GM19238 (cell line): ENCODE measurements around the gene PEDS1.
"Not testable (repeated sequence)": the region's sequence is repeated elsewhere in the genome, so short reads cannot be mapped to it uniquely, and the experiment has no call there.

Experiments
- DNase-seq: peaks from one replicate; pipeline ENCODE4 v3.0.0; 2011; ENCODE audit warnings: low spot score; ENCODE audit not compliant: insufficient read length

Gene PEDS1

GRCh38 chr20:50153500-50154377 is at the start of gene PEDS1:
TSS of gene PEDS1 (minus strand) at chr20:50153723. CDS start at chr20:50153637, 86 bp downstream.
- peak; percentile 99 for DNase-seq

- DNase-seq, result no peak
Measured at GRCh38 chr20:50202677-50203076, 49.2 kb upstream of the PEDS1 start.

- DNase-seq, result not testable (repeated sequence)
Measured at GRCh38 chr20:50201710-50202109, 48.2 kb upstream of the PEDS1 start.

- DNase-seq, result no peak
Measured at GRCh38 chr20:50200482-50201104, 47.1 kb upstream of the PEDS1 start.

GRCh38 chr20:50199703-50200102 is 46.2 kb upstream of the PEDS1 start:
- DNase-seq, result no peak

- DNase-seq, result no peak
Measured at GRCh38 chr20:50198716-50199115, 45.2 kb upstream of the PEDS1 start.

GRCh38 chr20:50198180-50198666 is 44.7 kb upstream of the PEDS1 start:
- DNase-seq, result no peak

GRCh38 chr20:50197463-50198179 is 44.1 kb upstream of the PEDS1 start:
- DNase-seq, result no peak

- no peak for DNase-seq
Measured at GRCh38 chr20:50196896-50197295, 43.4 kb upstream of the PEDS1 start.

- DNase-seq, result no peak
Measured at GRCh38 chr20:50196248-50196647, 42.7 kb upstream of the PEDS1 start.

GRCh38 chr20:50195524-50196120 is 42.1 kb upstream of the PEDS1 start:
- DNase-seq, result no peak

- DNase-seq, result no peak
Measured at GRCh38 chr20:50194831-50195523, 41.5 kb upstream of the PEDS1 start.

GRCh38 chr20:50194422-50194830 is 40.9 kb upstream of the PEDS1 start:
- DNase-seq, result no peak

- DNase-seq, result no peak
Measured at GRCh38 chr20:50193836-50194421, 40.4 kb upstream of the PEDS1 start.

- no peak for DNase-seq
Measured at GRCh38 chr20:50193199-50193835, 39.8 kb upstream of the PEDS1 start.

GRCh38 chr20:50192364-50193198 is 39.1 kb upstream of the PEDS1 start:
- DNase-seq, result peak; percentile 69

- peak; percentile 71 for DNase-seq
Measured at GRCh38 chr20:50191544-50192363, 38.2 kb upstream of the PEDS1 start.

- no peak for DNase-seq
Measured at GRCh38 chr20:50191065-50191543, 37.6 kb upstream of the PEDS1 start.
